ENCODE measurements around the gene HOXA4.

HOXA4 gene

DNA sequence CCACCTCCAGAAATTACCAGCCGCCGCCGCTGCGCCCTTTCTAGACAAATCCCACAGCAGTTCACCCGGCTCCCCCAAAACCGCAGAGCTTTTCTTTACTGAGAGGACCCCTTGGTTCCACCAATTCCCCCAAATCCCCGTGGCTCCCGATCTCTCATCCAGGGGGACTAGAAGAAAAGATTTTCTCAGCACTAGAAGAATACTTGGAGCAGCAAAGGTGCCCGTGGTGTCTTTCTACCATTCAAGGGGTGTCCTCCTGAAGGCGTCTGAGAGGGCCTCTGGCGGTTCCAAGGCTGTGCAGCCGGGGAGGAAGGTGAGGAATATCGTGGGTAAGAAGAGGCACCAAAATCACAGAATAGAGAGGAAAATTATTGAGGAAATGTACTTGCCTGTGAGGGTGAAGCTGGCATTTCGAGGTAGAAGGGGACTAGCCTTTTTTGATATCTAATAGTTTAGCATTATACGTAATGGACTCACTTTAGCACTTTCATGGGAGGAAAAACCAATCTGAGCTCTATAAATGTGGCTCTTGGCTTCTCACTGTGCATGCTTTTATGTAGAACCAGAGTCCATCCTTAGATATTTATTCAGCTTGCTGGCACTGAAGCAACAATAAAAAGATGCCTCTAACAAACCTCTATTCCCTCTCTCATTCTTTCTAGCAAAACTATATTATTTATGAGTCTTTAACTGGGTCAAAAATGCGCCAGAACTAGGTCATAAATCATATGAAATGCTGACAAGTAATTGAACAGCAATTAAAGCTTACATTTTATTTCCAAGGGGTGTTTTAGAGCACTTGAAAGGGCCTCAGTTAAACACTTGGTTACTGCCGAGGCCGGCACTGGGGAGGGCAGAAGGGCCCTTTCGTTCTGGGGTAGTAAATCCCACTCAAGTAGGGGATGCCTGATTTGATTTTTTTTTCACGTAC, 14.3 kb downstream of the HOXA4 start:
- DNase-seq (ENCODE audit: low read depth), result no peak

GRCh38 chr7:27115221-27116026, 15.1 kb downstream of the HOXA4 start:
- no peak for DNase-seq (ENCODE audit: low read depth)

GRCh38 chr7:27114881-27115220, 15.7 kb downstream of the HOXA4 start:
- no peak for DNase-seq (ENCODE audit: low read depth)

GRCh38 chr7:27113991-27114769, 16.4 kb downstream of the HOXA4 start:
- no peak for DNase-seq (ENCODE audit: low read depth)

GRCh38 chr7:27112955-27113949, 17.3 kb downstream of the HOXA4 start:
- no peak for DNase-seq (ENCODE audit: low read depth)

DNA sequence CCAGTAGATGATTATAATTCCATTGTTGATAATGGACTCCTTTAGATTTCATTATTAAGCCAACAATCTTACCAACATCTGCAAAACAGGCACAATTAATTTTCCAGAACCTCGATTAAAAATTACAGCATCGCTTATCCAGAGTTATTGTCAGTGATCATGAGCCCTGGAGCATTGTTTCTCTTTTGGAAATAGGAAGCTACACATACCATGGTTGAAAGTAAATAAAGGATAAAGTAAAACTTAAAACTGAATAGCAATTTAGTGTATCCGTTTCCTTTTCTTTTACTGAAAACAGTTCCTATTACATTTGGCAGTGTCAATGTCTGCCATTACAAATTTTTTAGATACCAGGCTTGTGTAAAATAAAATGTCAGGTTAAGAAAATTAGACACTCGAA, 18.2 kb downstream of the HOXA4 start:
- DNase-seq (ENCODE audit: low read depth), result no peak

- DNase-seq (ENCODE audit: low read depth), result no peak
Measured at GRCh38 chr7:27111751-27112277, 18.7 kb downstream of the HOXA4 start.

DNA sequence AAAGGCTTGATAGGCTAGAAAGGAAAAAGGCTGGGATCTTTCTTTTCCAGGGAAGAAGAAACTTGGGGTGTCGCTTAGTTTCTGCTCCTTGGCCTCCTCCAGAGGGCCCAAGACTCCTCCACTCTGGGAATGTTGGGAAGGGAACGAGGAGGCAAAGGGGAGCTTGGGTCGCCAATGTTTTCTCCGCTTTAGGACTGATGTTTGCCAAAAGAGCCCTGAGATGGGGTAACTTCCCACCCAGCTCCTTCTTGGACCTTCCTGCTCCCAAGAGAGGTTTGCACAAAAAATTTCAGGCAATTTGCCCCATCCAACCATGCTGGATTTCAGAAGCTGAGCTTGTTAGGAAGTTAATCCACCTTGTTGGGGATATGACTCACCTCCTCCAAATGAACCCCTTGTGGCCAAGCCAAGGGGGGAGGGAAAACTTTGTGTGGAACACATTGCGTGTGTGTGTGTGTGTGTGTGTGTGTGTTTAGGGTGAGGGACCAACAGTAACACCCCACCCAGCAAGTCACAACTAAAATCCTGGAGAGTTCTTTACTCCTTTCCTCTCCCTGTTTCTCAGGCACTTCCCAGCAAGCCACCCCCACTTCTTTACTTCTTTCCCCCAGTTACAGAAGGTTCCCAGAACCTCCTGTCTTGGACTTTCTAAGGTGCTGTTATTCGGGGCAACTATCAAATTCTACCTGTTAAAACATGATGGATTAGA, 19.4 kb downstream of the HOXA4 start:
- DNase-seq (ENCODE audit: low read depth), result no peak

GRCh38 chr7:27110186-27111031, 20.1 kb downstream of the HOXA4 start:
- DNase-seq (ENCODE audit: low read depth), result no peak

DNA sequence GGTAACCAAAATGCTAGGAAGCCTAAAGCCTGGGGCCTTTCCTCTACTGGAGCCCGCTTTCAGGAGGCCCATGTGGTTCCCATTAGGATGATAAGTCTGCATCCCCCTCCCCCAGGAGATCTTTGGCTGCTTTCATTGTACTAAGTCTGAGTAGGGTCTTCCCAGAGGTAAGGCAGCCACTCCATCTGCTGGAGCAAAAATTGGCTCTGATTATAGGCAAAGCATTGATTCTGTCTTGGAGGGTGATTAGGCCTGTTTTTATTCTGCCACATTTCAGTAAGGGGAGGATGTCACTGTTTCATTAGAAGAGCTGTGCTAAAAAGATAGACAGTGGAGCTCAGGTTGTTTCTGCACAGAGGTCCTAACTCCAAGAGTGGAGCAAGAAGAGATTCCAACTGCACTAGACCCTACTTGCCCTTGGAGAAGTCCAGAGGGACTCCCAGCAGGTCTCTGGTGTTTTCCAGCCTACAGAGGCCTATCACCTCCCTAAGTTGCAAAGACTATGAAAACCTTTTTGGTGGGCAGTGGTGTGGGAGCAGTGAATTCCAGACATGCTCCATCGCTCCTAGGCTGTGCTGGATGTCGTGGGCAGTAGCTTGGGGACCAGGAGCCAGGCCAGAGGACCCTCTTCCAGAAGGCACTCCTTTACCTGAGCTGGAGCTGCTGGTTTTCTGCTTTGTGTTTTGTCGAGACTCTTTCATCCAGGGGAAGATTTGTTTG, 20.9 kb downstream of the HOXA4 start:
- DNase-seq (ENCODE audit: low read depth), result no peak

DNA sequence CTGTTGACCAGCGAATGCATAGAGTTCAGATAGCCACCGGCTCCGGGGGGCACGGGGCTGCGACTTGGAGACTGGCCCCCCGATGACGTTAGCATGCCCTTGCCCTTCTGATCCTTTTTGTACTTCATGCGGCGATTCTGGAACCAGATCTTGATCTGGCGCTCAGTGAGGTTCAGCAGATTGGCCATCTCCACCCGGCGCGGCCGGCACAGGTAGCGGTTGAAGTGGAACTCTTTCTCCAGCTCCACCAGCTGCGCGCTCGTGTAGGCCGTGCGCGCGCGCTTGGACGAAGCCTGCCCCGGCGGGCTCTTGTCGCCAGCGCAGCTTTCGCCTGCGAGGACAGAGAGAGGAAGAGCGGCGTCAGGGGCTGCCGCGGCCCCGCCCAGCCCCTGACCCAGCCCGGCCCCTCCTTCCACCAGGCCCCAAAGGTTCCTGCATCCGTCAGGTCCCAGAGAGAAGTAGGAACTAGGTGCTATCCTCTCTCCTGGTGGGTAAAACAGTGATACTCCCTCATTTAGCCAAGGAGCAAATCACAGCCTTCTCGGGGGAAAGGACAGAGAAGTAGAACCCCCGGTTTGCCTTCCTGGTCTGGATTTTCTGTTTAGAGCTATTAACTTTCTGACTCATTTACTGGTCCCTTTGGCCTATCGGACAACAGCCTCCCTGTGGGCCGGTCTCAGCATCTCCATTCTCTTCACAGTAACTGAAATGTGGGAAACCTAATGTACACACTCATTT, 22.0 kb downstream of the HOXA4 start:
- no peak for DNase-seq (ENCODE audit: low read depth)

DNA sequence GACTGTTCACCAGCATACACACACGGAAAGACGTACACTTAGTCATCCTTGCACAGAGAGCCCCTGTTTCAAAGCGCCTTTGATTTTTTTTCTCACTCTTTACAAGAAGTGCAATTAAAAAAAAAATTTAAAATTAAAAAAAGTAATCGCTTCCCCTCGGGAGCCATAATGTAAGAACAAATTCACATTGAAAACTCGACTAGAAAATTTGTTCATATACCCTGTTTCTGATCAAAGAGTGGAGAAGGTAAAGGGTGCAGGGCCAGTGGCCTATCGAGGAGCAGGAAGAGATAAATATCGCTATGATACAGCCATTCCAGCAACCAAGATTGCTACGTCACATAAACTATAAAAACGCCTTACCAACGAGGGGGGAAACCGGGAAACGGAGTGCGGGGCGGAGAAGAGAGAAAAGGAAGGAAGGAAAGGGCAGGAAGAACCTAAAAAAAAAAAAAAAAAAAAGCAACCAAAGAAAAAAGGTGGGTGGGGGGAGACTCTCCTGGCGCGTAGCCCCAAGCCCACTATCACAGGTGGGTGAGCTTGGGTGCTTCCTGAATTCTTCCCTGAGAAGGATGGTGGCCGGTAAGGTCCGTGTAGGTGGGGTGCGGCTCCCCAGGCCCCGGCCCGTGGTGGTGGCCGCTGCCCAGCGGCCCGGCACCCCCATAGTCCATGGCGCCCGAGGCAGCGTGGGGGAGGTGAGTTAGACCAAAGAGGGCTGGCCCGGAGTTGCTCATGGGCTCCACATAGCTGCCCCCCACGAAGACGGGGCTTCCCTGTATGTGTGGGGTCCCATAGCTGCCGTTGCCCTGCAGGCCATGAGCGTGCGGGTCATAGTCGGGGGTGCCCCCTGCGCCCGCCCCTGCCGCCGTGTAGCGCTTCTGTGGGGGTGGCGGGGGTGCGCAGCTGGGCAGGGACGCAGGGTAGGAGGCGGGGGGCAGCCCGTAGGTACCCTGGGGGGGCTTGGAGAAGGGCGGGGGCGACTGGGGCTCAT, 22.9 kb downstream of the HOXA4 start:
- DNase-seq (ENCODE audit: low read depth), result no peak

GRCh38 chr7:27106901-27107240, 23.7 kb downstream of the HOXA4 start:
- no peak for DNase-seq (ENCODE audit: low read depth)

GRCh38 chr7:27106181-27106900, 24.2 kb downstream of the HOXA4 start:
- no peak for DNase-seq (ENCODE audit: low read depth)

GRCh38 chr7:27105301-27106031, 25.1 kb downstream of the HOXA4 start:
- no peak for DNase-seq (ENCODE audit: low read depth)
